ENCODE data around the gene CLIP4.

GRCh38 chr2:29229640-29230039 lies 114.4 kb downstream of the CLIP4 start:
- TF ChIP-seq CTCF (IDR thresholded peaks at IDR 0.05): no peak
- TF ChIP-seq POLR2A (IDR thresholded peaks at IDR 0.05): no peak

All from heart left ventricle (tissue), 13 donors.